ENCODE results near the gene ATP6V1C2. TPM values are rescaled to one million over a fixed set of nuclear protein-coding genes. Genes with fewer than 3 reads are reported as not detected.

Gene ATP6V1C2
- total RNA-seq, 1 experiment from 2014 or later: 2.0 TPM

- H4K20me1 ChIP-seq (ENCODE audit: insufficient read depth): no peaks in the 10 kb centered on the region
- no peaks in the 10 kb centered on the region for H3K79me2 ChIP-seq (ENCODE audit: insufficient read depth, low read length)
- ChIA-PET CTCF (no interaction called here), RAD21 (ENCODE audit: low non-redundant PET in 1 of 2, low total read pairs in 2 of 2, uncharacterized antibody in 2 of 2, unreplicated experiment in 2 of 2) (no interaction called here), POLR2A (no interaction called here)
- intact Hi-C loops (cut with micrococcal nuclease): no loop called here
- H3K9me3 ChIP-seq (ENCODE audit: control insufficient read depth in 1 of 2, insufficient read depth in 1 of 2, low read depth in 1 of 2, low read length in 2 of 2): no peaks in the 10 kb centered on the region
- ATAC-seq (no peak), DNase-seq (ENCODE audit: low read depth, low spot score) (no peak)
- H3K9ac ChIP-seq (ENCODE audit: low read length): no peak overlapping the region
- no peak overlapping the region for H2AFZ ChIP-seq (ENCODE audit: low read depth, low read length, poor library complexity, severe bottlenecking)
- no peak overlapping the region for H3K4me3 ChIP-seq (replicated peaks in 1 of 2; ENCODE audit: low read depth in 1 of 2, low read length in 2 of 2)
- H3K27ac ChIP-seq (ENCODE audit: low read depth, low read length): no peak overlapping the region
- no peaks in the 10 kb centered on the region for H3K4me1 ChIP-seq (ENCODE audit: control insufficient read depth in 1 of 2, insufficient read depth in 2 of 2, low read length in 2 of 2)
- TF ChIP-seq ZFX (IDR thresholded peaks at IDR 0.05): no peak
- no peak for TF ChIP-seq EZH2 (IDR thresholded peaks at IDR 0.05)
- no peak for TF ChIP-seq EZH2phosphoT487 (IDR thresholded peaks at IDR 0.05; ENCODE audit: borderline replicate concordance)
- TF ChIP-seq CEBPB (IDR thresholded peaks at IDR 0.05; ENCODE audit: low read depth): no peak
- no peak for TF ChIP-seq SRF (IDR thresholded peaks at IDR 0.05; ENCODE audit: low read depth)
- no peak for TF ChIP-seq CTCF (IDR thresholded peaks at IDR 0.05 in 2 of 3, conservative IDR thresholded peaks at IDR 0.05 in 1 of 3; ENCODE audit: borderline replicate concordance in 1 of 3, insufficient read depth in 1 of 3, low read depth in 2 of 3, low read length in 2 of 3)
- TF ChIP-seq ELF1 (IDR thresholded peaks at IDR 0.05; ENCODE audit: borderline replicate concordance, low read depth): no peak
- no peak for TF ChIP-seq ATF3 (IDR thresholded peaks at IDR 0.05)
- TF ChIP-seq, protein P1, sequence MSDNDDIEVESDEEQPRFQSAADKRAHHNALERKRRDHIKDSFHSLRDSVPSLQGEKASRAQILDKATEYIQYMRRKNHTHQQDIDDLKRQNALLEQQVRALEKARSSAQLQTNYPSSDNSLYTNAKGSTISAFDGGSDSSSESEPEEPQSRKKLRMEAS (IDR thresholded peaks at IDR 0.05): no peak
- no peak for TF ChIP-seq JUND (IDR thresholded peaks at IDR 0.05)
- TF ChIP-seq SIN3A (IDR thresholded peaks at IDR 0.05; ENCODE audit: low read depth): no peak
- no peak overlapping the region for H3K4me2 ChIP-seq (ENCODE audit: low read length)
- no peaks in the 10 kb centered on the region for H3K27me3 ChIP-seq (ENCODE audit: insufficient read depth, low read length)
- H3K9me2 ChIP-seq (ENCODE audit: insufficient read depth): no peaks in the 10 kb centered on the region
- no TSS peak for BruUV-seq (replicated peaks)
- peaks cover 4 to 8% of the 10 kb centered on the region in 2 experiments; a peak in 3 of 4 replicates for H3K36me3 ChIP-seq (ENCODE audit: control insufficient read depth in 1 of 2, insufficient read depth in 2 of 2, low read length in 2 of 2)
Observed at GRCh38 chr2:10776231-10776977, 55.0 kb downstream of the ATP6V1C2 start.

Data from HCT116 (cell line).